Measurements from ENCODE around the gene TMPRSS11D.

Gene TMPRSS11D

GRCh38 chr4:67883902-67884301 is at the start of gene TMPRSS11D:
TSS of gene TMPRSS11D (minus strand) at chr4:67884002. CDS start at chr4:67883933, 69 bp downstream.
- DNase-seq: no peak

GRCh38 chr4:67933038-67933437 is 49.2 kb upstream of the TMPRSS11D start:
- no peak for DNase-seq

DNA sequence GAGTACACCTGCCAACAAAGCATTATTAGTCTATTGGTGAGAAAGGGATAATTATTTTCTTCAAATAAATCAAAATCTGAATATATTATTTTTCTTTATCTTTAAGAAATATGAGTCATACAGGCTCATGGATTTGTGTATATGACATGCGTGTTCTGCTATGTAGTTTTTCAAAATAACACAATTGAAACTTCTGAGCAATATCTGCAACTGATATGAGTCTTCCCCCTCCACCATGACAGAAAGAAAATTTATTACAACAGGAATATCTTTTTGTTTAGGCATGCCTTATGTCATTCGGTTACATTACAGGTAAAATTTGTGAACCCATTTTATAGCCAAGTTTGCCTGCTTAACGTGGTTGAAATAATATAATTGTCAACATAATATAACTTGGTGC is 47.5 kb upstream of the TMPRSS11D start:
- no peak for DNase-seq

DNA sequence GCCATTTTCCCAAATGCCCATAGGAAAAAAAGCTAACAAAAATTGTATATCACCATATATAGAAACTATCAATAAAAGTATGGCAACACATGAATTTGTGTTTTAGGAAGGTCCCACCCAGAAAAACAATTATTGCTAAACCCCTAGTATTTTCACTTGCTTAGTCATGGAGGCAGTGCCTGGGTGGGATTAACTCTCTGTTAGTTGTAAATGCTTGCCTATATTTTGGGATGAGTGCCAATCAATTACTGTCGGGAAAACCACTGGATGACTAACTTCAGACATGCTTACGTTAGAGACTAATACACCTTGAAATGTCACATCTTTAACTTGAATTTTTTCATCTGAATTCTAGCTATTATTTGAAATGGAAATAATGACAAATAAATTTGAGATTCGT is 45.6 kb upstream of the TMPRSS11D start:
- no peak for DNase-seq

DNA sequence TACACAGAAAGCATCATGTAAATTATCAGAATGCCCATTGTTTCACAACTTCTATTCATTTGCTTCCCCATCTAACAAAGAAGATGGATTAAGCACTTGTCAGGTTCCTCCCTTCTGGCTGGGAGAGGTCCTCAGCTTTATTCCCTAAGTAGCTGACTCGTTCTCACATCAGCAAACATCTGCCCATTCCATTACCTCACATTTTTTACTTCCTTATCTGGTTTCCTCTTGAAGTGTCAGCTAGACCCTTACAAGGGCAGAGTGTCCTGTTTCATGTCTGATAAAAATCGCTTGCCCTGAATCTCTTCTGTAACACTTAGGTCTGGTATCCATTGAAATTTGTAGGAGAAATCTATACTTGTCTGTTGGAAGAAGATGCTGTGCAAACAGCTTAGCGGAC is 44.7 kb upstream of the TMPRSS11D start:
- no peak for DNase-seq

GRCh38 chr4:67927251-67927650 is 43.4 kb upstream of the TMPRSS11D start:
- DNase-seq: no peak

- no peak for DNase-seq
Measured at GRCh38 chr4:67926485-67926884, 42.7 kb upstream of the TMPRSS11D start.

DNA sequence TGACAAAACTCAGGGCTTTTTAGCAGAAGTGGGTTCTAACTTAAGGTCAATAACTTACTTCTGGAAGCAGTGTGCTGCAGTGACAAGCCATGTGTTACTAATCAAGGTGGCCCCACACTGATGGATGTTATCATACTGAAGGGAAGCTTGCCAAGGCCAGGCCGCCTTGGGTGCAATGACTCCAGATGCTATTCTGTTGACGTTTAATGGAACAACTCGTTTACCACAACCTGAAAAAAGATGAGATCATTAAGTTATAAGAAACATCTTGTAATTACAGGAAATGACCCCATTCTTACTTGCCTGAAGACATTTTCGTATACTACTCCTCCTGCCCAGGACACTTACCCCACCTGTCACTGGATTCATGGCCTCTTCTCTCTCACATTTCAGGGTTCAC is 38.9 kb upstream of the TMPRSS11D start:
- DNase-seq: no peak

GRCh38 chr4:67918428-67918827 is 34.6 kb upstream of the TMPRSS11D start:
- no peak for DNase-seq

DNA sequence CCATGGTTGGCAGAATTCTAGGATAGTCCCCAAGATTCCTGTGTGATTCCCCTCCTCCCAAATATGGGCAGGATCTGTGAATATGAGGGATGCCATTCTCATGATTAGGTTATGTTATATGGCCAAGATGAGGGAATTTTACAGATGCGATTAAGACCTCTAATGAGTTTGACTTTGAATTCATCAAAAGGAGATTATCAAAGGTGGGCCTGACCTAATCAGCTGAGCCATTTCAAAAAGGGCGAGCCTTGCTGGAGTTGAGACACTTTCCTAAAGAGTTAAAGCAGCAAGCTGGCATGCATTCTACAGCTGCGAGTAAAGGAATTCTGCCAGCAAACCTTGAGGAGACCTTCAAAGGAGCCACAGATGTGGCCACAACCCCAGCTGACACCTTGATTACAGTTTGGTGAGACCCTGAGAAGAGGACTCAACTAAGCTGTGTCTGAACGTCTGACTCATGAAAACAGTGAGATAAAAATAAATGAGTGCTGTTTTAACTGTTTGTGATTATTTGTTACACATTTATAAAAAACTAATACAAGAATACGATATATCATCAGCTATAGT is 31.7 kb upstream of the TMPRSS11D start:
- no peak for DNase-seq

DNA sequence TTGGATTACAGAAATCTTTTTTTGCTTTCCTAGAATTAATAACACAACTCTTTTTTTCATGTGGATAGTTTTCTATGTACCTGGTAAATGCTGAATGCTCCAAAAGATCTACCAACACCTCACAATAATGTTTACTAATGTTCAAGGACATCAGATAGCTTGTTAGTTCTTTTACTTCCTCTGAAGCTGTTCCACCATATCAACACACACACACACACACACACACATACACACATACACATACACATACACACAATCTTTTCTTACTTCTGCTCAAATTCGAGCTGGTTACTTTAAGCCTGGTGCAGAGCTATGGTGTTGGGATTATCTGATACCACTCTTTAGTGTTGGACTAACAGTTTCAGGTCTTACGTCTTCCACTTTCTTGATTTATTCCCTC is 28.3 kb upstream of the TMPRSS11D start:
- no peak for DNase-seq

DNA sequence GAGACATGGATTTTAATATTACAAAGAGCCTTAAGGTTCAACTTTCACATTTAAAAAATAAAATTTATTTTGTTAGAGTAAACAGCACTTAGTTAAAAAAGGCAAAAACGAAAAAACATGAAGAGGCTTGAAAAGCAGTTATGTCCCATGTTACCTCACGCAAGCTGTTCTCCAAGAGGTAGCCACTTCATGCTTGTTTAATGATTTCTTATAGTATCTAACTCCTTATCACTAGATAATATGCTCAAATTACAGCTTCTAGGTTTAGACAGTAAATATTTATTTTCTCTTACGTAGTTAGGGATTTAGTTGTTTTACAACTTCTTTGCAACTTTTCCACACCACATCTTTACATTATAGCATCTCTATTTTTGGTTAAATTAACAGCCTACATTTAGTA is 27.8 kb upstream of the TMPRSS11D start:
- DNase-seq: no peak

DNA sequence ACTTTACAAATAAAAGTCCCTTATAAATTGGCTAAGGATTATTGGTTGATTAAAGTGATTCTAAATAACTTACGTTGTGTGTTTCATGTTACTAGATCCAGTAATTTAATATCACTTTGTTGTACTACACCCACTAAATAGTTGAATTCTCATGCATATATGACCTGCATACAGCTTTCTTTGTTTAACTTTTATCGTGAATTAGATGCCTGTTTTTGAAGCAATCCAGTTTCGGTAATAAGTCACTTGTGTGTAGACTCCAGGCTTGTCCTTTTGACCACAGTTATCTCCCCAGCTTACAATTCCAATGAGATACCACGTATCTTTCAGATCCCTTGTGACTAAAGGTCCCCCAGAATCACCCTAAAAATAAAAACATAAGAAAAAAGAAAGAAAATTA is 27.3 kb upstream of the TMPRSS11D start:
- no peak for DNase-seq

GRCh38 chr4:67910585-67910905 is 26.7 kb upstream of the TMPRSS11D start:
- no peak for DNase-seq

- DNase-seq: peak; percentile 30
Measured at GRCh38 chr4:67909905-67910584, 26.2 kb upstream of the TMPRSS11D start.

DNA sequence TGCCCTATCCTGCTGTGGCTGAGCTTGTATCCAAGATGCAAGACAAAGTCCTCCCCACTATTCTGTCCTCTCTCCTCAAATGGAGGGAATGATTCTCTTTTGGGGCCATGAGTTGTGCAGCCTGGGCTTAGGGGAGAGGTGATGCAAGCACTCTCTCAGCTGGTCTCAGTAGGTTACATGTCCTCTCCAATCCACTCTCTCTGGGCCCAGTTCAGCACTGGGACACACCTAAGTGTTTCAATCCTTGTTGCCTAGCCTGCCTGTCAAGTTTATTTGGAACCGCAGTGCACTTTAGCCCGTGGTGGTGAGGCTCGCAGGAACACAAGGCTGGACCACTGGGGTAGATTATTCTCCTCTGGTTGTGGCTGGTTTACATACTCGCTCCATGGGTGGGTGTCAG is 23.8 kb upstream of the TMPRSS11D start:
- DNase-seq: no peak

DNA sequence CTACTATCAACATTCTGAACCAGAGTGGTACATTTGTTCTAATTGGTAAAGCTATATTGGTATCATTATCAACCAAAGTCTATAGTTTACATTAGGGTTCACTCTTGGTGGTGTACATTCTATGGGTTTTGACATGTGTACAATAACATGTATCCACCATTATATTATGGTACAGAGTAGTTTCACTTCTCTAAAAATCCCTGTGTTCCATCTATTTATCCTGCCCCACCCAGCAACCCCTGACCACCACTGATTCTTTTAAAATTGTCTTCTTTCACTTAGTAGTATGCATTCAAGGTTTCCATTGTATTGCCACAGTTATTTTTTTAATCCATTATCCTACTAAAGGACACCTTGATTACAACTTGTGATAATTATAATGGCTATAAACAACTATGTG is 15.3 kb upstream of the TMPRSS11D start:
- DNase-seq: no peak

DNA sequence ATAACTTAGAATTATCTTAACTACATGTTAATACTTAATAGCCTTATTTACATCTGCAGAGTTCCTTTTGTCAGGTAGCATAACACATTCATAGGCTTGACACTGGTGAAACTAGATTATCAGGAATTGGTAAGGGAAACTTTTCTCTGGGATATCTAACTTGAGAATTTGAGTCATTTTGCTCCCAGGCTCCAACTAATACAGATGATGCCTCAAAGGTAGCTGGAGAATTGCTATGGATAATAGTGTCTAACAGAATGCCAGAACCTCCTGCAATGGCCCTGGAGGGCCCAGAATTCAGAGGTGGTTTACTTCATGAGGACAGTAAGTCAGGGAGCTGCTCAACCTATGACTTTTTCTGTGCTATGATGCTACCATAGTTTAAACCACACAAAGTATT is 13.9 kb upstream of the TMPRSS11D start:
- no peak for DNase-seq

- DNase-seq: no peak
Measured at GRCh38 chr4:67896421-67897065, 12.7 kb upstream of the TMPRSS11D start.

GRCh38 chr4:67894659-67895058 is 10.9 kb upstream of the TMPRSS11D start:
- no peak for DNase-seq

DNA sequence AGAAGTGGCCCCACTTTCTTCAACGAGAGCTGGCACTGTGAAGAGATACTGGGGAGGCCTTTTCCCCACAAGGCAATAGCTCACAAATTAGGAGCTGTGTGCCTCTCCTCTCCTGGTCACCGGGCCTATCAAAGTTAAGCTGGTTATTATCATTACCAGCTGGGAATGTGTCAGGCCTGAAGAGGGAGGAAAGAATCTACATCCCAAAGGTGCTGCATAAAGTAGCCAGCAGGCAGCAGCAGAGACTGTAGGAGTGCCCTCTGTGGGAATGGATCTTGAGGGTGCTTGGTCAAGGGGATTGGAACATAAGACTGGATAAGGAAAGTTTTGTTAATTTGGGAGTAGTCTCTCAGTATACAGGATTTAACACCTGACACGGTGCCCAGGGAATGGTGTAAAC is 9.1 kb upstream of the TMPRSS11D start:
- DNase-seq: no peak

GRCh38 chr4:67892253-67892652 is 8.5 kb upstream of the TMPRSS11D start:
- DNase-seq: no peak

GRCh38 chr4:67891645-67892044 is 7.8 kb upstream of the TMPRSS11D start:
- DNase-seq: no peak

DNA sequence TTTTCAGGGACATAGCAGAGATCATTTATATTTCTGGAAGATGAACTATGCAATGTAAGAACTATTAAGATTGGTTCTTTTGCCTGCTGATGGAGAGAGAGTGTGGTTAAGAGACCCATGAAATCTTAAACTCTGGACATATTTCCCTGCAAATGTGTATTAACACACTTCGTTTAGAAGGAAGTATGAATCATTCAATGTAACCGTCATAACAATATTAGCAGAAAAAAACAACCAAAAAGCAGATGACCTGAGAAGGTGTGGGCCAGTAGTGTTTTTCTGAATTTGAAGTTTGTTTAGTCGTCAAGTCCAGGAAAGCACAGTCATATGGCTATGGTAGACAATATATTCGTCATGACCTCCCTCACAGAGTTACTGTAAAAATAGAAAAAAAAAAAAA is 2.5 kb upstream of the TMPRSS11D start:
- no peak for DNase-seq

DNA sequence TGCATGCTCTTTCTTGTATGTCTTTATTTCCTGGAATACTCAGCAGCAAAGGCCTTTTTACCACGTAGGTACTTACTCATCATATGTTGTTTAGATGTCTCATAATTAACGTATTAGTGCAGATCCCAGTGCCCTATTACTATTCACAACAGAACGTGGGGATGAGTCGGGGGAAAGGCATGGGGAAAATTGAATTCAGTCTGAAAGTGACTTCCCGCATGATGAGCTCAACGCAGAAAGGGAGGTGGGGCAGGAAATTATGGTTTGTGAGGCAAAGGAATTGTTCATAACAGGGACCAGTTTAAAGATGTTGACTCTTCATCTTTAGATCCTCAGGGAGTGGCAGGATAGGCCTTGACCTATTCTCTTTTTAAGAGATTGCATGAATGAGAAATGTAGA is 2.0 kb upstream of the TMPRSS11D start:
- peak; percentile 76 for DNase-seq

Measured in kidney glomerular epithelial cell (primary cell).